PFSK-1 (cell line): ENCODE results near the gene UQCRFS1.

Experiments
- FOXP2 ChIP-seq: optimal IDR thresholded peaks from 2 replicates; pipeline ENCODE3; 2011; ENCODE audit warnings: borderline replicate concordance, control low read depth, inconsistent platforms; ENCODE audit not compliant: insufficient read depth; ENCODE audit errors: extremely low read length, extremely low read depth
- POLR2AphosphoS5 ChIP-seq: IDR thresholded peaks from 2 replicates; pipeline ENCODE4 v1.6.1; 2012; ENCODE audit warnings: low read depth, mild to moderate bottlenecking, control low read depth, low read length, moderate library complexity
- TAF1 ChIP-seq: IDR thresholded peaks from 2 replicates; pipeline ENCODE4 v1.6.1; 2012; ENCODE audit warnings: low read length, control low read depth, borderline replicate concordance; ENCODE audit not compliant: insufficient read depth

DNA sequence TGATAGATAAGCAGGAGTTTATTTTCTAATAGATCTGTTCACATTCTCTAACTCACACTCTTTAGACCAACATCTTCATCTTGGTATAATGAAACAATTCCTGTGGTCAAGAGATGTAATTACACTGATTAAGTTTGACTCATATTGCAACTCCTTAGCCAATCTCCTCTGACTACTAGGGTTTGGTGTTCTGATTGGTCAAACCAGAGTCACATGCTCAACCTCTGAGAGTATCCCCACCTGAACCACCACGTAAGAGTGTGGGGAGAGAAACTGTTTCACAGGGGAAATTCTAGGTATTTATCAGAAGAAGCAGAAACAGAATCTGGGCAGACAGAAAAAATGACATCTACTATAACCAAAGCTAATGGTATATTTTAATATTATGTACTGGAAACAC lies 42.4 kb downstream of the UQCRFS1 start:
- TF ChIP-seq FOXP2 (no peak), POLR2AphosphoS5 (no peak), TAF1 (no peak)
